Hepatic stellate cell (primary cell): Measurements from ENCODE around the gene NTF4.
"Not testable (repeated sequence)": the region's sequence is repeated elsewhere in the genome, so short reads cannot be mapped to it uniquely, and the experiment has no call there.

ENCODE experiments used
- DNase-seq: peaks from one replicate; pipeline ENCODE4 v3.0.0; 2011; ENCODE audit warnings: low spot score

NTF4 gene

DNA sequence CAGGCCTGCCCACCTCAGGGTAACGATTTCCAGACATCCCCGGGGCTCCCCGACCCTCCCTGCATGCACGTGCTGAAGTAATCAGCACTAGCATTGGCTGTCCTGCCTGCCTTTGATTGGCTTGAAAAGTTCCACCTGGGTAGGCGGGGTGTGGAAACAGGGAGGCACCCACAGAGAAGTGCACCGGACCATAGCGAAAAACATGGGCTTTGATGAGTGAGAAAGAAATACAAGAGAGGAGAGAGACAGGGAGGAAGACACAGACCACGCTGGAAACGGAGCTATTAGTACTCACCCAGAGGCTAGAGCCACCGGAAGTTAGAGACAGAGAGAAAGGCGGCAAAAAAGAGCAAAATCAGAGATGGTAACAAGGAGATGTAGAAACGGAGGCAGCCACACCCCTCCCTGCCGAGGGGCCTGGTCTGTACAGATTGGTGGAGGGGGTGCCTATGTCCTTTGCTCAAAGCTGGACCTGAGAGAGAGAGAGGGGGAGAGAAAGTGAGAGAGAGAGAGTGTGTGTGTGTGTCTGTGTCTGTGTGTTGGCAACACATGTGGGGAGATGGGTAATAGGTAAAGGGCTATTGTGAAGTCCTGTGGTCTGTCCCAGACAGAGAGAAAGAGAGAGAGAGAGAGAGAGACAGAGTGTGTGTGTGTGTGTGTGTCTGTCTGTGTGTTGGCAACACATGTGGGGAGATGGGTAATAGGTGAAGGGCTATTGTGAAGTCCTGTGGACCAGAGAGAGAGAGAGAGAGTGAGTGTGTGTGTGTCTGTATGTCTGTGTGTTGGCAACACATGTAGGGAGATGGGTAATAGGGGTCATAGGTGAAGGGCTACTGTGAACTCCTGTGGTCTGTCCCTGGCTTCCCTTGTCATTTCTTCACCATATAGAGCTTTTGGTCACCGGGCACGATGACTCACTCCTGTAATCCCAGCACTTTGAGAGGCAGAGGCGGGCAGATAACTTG is 43.4 kb downstream of the NTF4 start:
- DNase-seq: no peak

DNA sequence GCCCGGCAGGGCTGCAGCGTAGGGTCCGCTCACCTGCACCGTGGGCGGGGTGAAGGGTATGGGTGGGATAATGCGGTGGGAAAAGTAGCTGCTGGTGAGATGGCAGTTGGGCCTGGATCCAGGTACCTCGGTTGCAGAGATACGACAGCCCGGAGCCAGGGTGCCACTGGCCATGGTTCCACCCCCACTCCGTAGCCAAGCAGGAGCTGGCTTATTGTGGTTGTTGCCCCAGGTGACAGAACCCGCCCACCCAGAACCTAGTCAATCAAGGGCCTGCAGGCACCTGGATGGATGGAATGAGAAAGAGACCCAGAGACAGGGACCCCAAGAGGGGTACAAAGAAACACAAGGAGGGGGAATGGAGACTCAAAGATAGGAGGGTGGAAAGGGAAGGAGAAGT is 44.3 kb downstream of the NTF4 start:
- no peak for DNase-seq

DNA sequence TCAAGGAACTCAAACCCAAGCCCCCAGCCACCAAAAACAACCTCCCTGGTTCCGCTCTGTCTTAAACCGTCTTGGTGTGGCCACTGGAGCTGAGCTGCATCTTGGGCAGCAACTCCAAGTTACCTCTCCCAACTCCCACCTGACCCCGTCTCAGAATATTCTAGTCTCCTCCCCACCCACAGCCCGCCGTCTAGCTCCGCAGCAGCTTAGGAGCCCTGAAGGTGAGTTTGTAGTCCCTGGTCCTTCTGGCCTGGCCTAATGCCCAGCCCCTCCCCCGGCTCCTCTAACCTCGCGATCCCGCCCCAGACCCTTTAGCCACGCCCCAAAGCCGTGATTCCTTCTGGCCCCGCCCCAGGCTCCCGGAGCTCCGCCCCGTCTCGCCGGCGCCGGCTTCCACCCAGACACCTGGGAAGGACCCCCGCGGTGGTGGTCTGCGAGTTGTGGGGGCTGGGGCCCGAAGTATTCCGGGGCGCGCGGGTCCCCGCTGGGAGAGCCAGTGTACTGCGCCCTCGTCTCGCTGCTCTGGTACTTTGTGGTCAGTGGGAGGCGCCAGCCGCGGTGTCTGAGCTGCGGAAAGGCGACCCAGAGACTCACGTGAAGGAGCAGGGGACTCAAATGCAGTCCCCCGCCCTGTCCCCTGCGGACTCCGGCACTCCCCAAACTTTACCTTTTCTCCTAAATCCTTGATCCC is 45.2 kb downstream of the NTF4 start:
- peak; percentile 47 for DNase-seq

DNA sequence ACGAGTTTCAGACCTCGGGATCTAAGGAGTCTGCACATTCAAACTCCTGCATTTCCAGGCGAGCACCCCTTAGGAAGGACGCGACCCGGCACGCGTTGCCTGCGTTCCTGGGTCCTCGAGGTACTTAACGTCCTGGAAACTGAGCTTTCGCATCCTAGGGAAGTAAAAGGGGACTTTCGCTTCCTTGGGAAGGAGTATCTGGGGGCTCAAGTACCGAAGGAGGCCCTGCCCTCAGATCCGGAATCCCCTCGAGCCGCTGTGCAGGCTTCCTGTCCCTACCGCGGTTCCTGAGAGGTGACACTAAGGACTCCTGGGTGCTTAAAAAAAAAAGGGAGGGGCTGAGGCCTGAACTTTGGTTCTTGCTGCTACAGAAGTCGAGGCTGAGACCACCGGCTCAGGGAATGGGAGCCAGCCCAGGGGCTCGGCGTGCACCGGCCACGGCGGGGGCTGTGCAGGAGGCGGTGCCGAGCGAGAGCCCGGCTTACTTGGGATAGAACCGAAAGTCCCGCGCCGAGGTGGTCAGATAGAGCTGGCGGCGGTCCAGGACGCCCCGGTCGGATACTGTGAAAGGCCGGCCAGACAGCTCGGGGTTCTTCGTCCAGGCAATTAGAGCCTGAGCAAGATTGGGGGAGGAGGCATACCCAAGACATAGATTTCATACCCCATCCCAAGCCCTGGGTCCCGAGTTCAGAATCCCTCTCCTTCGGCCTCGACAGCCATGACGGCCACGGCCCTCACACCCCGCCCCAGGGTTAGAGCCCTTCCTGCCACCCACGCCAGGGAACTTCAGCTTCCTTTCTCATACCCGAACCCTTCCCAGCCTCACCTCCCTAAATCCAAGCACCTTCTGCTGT is 46.0 kb downstream of the NTF4 start:
- not testable (repeated sequence) for DNase-seq

DNA sequence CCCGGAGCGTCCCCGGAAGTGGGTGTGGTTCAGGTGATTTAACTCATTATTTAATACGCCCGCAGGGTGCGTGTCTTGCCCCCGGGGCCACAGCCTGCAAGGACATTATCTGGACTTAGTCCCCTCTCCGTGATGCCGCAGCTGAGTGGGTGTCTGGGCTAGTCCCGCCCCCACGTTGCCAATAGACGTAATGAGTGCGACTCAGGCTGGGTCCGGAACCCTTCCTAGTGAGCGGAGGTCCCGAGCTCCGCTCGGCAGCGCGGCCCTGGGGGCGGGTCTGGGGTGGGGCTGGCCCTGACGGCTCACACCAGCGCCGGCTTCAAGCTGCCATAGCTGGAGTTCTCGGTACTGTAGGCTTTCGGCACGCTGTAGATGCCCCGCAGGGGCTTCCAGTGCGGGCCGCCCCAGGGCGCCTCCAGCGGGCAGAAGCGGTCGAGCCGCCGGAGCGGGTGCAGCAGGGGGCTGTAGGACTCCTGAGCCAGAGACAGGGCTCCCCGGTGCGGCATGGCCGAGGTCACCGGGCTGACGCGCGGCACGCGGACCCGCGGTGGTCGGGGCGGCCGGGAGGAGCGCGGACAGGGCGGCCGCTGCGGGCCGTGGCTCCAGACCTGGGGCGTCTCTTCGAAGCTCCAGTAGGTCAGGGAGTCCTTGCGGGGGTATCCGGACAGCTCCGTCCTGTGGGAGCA is 46.8 kb downstream of the NTF4 start:
- DNase-seq: peak; percentile 88

DNA sequence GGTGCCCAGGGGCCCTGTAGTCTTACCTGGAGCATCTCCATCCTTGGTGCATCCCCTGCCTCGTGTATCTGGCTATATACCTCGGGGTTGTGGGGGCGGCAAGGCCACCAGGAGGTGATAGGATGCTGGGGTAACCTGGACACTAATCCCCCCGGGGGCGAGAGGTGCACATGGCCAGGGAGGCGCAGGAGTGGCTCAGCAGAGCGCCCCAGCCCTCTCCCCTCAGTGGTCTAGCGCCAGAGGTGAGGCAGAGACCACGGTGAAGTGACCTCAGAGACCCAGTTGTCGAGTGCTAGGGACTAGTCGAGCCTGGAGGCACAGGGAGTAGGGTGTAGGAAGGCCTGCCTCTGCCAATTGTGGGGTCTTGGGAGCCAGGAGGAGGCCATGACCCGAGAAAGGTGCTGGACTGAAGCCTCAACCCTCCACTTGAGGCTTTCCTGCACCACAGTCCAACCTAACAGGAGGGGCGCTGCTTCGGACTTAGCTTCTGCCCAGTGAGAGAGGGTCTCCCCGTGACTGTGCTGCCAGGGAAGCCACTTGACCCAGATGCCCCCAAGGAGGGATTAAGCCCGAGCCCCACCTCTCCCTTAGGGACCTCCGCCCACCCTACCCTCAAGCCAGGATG is 47.5 kb downstream of the NTF4 start, which contains the start of gene LHB:
TSS of gene LHB (minus strand) at position 51 of the 625 bp plus-strand sequence. CDS start at position 41, 10 bp downstream.
- DNase-seq: no peak

DNA sequence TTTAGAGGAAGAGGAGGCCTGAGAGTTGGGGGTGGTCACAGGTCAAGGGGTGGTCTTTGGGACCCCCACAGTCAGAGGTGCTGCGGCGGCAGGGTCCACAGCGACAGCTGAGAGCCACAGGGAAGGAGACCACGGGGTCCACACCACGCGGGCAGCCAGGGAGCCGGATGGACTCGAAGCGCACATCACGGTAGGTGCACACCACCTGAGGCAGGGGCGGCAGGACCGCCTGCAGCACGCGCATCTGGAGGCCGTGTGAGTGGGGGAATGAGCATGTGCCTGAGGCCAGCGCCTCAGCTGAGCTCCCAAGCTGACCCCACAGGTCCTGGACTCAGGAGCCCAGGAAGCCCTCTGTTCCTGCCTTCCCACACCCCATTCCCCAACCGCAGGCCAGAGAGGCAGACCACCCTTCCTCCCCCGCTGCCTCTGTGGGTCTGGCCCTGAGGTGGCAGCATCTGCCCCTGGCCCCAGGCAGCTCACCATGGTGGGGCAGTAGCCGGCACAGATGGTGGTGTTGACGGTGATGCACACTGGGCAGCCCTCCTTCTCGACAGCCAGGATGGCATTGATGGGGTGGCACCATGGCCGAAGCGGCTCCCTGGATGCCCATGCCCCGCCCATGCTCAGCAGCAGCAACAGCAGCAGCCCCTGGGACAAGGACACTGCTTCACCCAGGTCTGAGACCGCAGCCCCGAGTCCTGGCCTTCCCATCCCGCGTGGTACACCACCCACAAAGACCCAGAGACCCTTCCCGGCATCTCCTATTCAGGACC is 48.4 kb downstream of the NTF4 start:
- DNase-seq: no peak

DNA sequence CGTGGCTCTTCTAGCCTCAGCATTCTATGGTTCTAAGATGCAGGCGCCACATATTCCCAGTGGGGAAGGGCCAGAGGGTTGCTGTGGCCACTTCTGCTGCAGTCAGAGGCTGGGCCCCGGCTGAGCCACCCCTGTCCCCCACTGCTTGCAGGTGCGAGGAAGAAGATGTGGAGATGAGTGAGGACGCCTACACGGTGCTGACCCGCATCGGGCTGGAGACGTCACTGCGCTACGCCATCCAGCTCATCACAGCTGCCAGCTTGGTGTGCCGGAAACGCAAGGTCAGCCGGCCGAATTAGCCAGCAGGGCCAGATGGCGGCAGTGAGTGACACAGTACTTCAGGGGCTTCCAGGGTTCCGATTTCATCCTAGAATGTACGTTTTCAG is 49.8 kb downstream of the NTF4 start:
- DNase-seq: no peak

DNA sequence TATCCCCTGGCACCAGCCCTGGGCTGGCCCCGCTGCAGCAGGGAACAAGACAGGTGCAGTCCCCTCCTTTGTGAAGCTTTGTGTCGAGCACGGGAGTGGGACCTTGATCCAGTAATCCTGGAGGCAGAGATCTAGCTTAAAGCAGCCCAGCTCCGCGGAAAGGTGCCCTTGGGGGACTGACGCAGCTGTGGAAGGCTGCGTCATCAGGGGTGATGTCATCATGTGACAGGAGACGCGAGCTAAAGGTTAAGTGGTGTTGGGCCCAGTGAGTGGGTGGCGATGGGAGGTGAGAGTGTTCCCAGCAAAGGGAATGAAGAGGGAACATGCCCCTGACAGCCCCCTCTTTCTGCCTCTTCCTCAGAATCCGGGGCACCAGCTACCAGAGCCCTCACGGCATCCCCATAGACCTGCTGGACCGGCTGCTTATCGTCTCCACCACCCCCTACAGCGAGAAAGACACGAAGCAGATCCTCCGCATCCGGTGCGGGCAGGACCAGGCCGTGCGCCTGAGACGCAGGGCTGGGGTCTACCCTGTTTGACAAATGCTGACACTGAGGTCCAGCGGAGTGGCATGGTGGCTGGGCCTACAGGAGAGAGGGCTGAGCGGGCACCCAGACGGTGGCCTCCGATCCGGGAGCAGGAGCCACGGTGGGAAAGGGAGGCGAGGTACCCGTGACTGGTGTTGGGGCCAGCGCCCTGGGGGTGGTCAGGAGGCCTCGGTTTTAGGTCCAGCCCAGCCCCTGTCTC is 50.3 kb downstream of the NTF4 start:
- no peak for DNase-seq

DNA sequence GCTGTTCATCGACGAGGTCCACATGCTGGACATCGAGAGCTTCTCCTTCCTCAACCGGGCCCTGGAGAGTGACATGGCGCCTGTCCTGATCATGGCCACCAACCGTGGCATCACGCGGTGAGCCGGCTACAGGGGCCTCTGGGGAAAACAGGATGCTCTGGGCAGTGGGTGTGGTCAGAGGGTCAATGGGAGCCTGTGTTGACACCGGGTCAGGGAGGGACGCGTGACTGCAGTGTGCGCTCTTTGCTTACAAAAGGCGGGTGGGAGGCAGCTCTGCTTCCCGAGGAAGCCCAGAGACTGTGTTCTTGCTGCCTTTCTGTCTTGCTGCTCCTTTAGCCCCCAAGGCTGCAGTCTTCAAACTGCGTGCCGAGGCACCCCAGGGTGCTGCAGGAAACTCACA is 53.4 kb downstream of the NTF4 start:
- DNase-seq: no peak
